A549 (cell line): ENCODE data around the gene REG3A.

Experiments
- CBX2 ChIP-seq: fragments of 200-600 bp; sonication (generic); IDR thresholded peaks from 2 replicates; pipeline ENCODE4 v1.6.1; 2016; ENCODE audit warnings: low read depth, mild to moderate bottlenecking, borderline replicate concordance
- ESRRA ChIP-seq: fragments of 150-350 bp; IDR thresholded peaks from 2 replicates; pipeline ENCODE4 v1.6.1; 2014; ENCODE audit warnings: mild to moderate bottlenecking, low read length, borderline replicate concordance
- HDAC2 ChIP-seq: fragments of 200-600 bp; sonication (generic); IDR thresholded peaks from 2 replicates; pipeline ENCODE4 v1.6.1; 2016
- JUN ChIP-seq, 2 experiments: fragments of >200 bp; sonication (Bioruptor Twin); formaldehyde crosslinking; IDR thresholded peaks; 2 replicates in 1 of 2; 3 replicates in 1 of 2; pipeline ENCODE4 v1.6.1; 2016 to 2017
- KDM1A ChIP-seq: fragments of 200-600 bp; sonication (generic); IDR thresholded peaks from 2 replicates; pipeline ENCODE4 v1.6.1; 2016; ENCODE audit warnings: low read depth, mild to moderate bottlenecking
- MAFK ChIP-seq: fragments of 450-650 bp; IDR thresholded peaks from 2 replicates; pipeline ENCODE4 v1.6.1; 2014; ENCODE audit not compliant: partially characterized antibody
- MAZ ChIP-seq: fragments of 150-350 bp; IDR thresholded peaks from 2 replicates; pipeline ENCODE4 v1.6.1; 2014; ENCODE audit warnings: antibody characterized with exemption, low read depth, low read length, borderline replicate concordance
- POLR2A ChIP-seq: IDR thresholded peaks from 2 replicates; pipeline ENCODE4 v1.6.1; 2012; ENCODE audit warnings: mild to moderate bottlenecking, low read length
- RAD21 ChIP-seq, 2 experiments: fragments of >200 bp in 1 of 2; sonication (Bioruptor Twin) in 1 of 2; formaldehyde crosslinking in 1 of 2; IDR thresholded peaks in 1 of 2; conservative IDR thresholded peaks in 1 of 2; 2 replicates in 1 of 2; 3 replicates in 1 of 2; pipeline ENCODE4 v1.6.1; 2012 to 2018; ENCODE audit warnings: inconsistent platforms in 1 of 2
- RNF2 ChIP-seq: fragments of 200-600 bp; sonication (generic); IDR thresholded peaks from 2 replicates; pipeline ENCODE4 v1.6.1; 2016; ENCODE audit warnings: low read depth, mild to moderate bottlenecking, antibody characterized with exemption, moderate library complexity, borderline replicate concordance
- SREBF2 ChIP-seq: fragments of 450-650 bp; IDR thresholded peaks from 2 replicates; pipeline ENCODE4 v1.6.1; 2014; ENCODE audit warnings: mild to moderate bottlenecking, moderate library complexity
- TF ChIP-seq, protein P1 (sequence below): fragments of >200 bp; sonication (Bioruptor Twin); formaldehyde crosslinking; IDR thresholded peaks from 3 replicates; pipeline ENCODE4 v1.5.1; 2016

DNA sequence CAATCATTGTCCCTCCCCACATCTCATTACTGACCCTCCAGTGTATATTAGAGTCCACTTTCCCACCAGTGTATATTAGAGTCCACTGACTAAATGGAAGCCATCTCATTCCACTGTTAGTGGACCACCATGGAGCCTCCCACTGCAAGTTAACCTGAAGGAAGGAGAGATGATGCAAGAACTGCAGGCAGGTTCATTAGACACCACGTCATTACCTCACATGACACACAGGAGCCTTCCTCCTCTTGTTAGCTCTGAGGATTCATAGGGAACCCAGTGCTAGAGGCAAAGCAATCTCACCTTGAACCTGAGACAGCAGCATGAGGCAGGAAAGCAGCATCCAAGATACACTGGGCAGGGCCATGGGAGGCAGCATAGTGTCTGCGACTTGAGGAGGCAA lies 523 bp downstream of the REG3A start:
- TF ChIP-seq, protein P1, sequence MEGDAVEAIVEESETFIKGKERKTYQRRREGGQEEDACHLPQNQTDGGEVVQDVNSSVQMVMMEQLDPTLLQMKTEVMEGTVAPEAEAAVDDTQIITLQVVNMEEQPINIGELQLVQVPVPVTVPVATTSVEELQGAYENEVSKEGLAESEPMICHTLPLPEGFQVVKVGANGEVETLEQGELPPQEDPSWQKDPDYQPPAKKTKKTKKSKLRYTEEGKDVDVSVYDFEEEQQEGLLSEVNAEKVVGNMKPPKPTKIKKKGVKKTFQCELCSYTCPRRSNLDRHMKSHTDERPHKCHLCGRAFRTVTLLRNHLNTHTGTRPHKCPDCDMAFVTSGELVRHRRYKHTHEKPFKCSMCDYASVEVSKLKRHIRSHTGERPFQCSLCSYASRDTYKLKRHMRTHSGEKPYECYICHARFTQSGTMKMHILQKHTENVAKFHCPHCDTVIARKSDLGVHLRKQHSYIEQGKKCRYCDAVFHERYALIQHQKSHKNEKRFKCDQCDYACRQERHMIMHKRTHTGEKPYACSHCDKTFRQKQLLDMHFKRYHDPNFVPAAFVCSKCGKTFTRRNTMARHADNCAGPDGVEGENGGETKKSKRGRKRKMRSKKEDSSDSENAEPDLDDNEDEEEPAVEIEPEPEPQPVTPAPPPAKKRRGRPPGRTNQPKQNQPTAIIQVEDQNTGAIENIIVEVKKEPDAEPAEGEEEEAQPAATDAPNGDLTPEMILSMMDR = no peak
- TF ChIP-seq KDM1A = no peak
- no peak for TF ChIP-seq POLR2A
- no peak for TF ChIP-seq JUN (IDR thresholded peaks at IDR 0.05)
- TF ChIP-seq MAZ = no peak
- no peak for TF ChIP-seq CBX2
- TF ChIP-seq RAD21 (conservative IDR thresholded peaks at IDR 0.05 in 1 of 2, IDR thresholded peaks at IDR 0.05 in 1 of 2) = no peak
- no peak for TF ChIP-seq RNF2
- TF ChIP-seq MAFK = no peak
- no peak for TF ChIP-seq ESRRA
- no peak for TF ChIP-seq HDAC2
- no peak for TF ChIP-seq SREBF2
